HCT116 (cell line): ENCODE results near the gene TEDC1. TPM values are rescaled to one million over a fixed set of nuclear protein-coding genes. Genes with fewer than 3 reads are reported as not detected.

ENCODE experiments used
- ATAC-seq: fragments of 200-7000 bp; cut with Tn5 transposase; 2 replicates; pipeline ENCODE4 v1.9.1; 2020; ENCODE audit warnings: mild to moderate bottlenecking, moderate library complexity
- BruUV-seq: library from RNA; stranded (reverse); fragments of 400-500 nt; replicated peaks from 2 replicates; lab custom pipeline; 2021; lab: Mats Ljungman, UMichigan
- CTCF ChIA-PET: fragments of 300-600 bp; sonication (Branson Sonifier 250); formaldehyde crosslinking; loops from one replicate; lab custom pipeline; 2021; ENCODE audit warnings: antibody characterized with exemption; lab: Charles Lee
- POLR2A ChIA-PET: fragments of 300-600, 350-600 bp; sonication (Branson Sonifier 250); formaldehyde crosslinking; loops from one replicate; lab custom pipeline; 2021; ENCODE audit warnings: antibody characterized with exemption; lab: Charles Lee
- RAD21 ChIA-PET, 2 experiments: fragments of 300-600 bp; sonication (Branson Sonifier 250); formaldehyde crosslinking; loops; one replicate each; lab custom pipeline; 2023; ENCODE audit warnings: low total read pairs in 2 of 2; ENCODE audit not compliant: uncharacterized antibody in 2 of 2, unreplicated experiment in 2 of 2, low non-redundant PET in 1 of 2; lab: Charles Lee
- DNase-seq: peaks from one replicate; pipeline ENCODE4 v3.0.0-alpha.2; 2010; ENCODE audit warnings: low read depth, low spot score
- H2AFZ ChIP-seq: fragments of 200-600 bp; shearing (Covaris generic), sonication (generic); 2 replicates; pipeline ENCODE4 v1.6.1; 2017; ENCODE audit warnings: low read depth, mixed run types, mixed read lengths, antibody characterized with exemption, low read length; ENCODE audit not compliant: poor library complexity, severe bottlenecking
- H3K27ac ChIP-seq: 2 replicates; pipeline ENCODE4 v1.5.1; 2012; ENCODE audit warnings: low read depth, low read length
- H3K27me3 ChIP-seq: fragments of 200-600 bp; sonication (generic); 2 replicates; pipeline ENCODE4 v1.6.1; 2016; ENCODE audit warnings: mixed run types, low read length, mixed read lengths; ENCODE audit not compliant: insufficient read depth
- H3K36me3 ChIP-seq, 2 experiments: fragments of 200-500 bp in 1 of 2; fragments of 200-600 bp in 1 of 2; sonication (Bioruptor generic) in 1 of 2; sonication (generic) in 1 of 2; 2 replicates each; pipeline versions ENCODE4 v1.5.1 to v1.6.1; 2014 to 2016; ENCODE audit warnings: low read length in 2 of 2, inconsistent platforms in 1 of 2, mixed read lengths in 1 of 2, mixed run types in 1 of 2; ENCODE audit not compliant: insufficient read depth in 2 of 2, control insufficient read depth in 1 of 2
- H3K4me1 ChIP-seq, 2 experiments: fragments of 200-600 bp in 1 of 2; sonication (generic) in 1 of 2; 2 replicates each; pipeline versions ENCODE4 v1.5.1 to v1.6.1; 2012 to 2017; ENCODE audit warnings: low read length in 2 of 2, inconsistent platforms in 1 of 2, mild to moderate bottlenecking in 1 of 2, mixed read lengths in 1 of 2, mixed run types in 1 of 2, moderate library complexity in 1 of 2; ENCODE audit not compliant: insufficient read depth in 2 of 2, control insufficient read depth in 1 of 2
- H3K4me2 ChIP-seq: fragments of 200-600 bp; sonication (generic); 2 replicates; pipeline ENCODE4 v1.6.1; 2017; ENCODE audit warnings: mixed run types, low read length, mixed read lengths
- H3K4me3 ChIP-seq, 2 experiments: fragments of 200-600 bp in 1 of 2; sonication (generic) in 1 of 2; replicated peaks in 1 of 2; 2 replicates each; pipeline ENCODE4 v1.5.1; 2011 to 2016; ENCODE audit warnings: low read length in 2 of 2, control low read depth in 1 of 2, low read depth in 1 of 2, mild to moderate bottlenecking in 1 of 2, mixed read lengths in 1 of 2, mixed run types in 1 of 2
- H3K79me2 ChIP-seq: fragments of 200-600 bp; sonication (generic); 2 replicates; pipeline ENCODE4 v1.6.1; 2017; ENCODE audit warnings: mild to moderate bottlenecking, mixed run types, low read length, moderate library complexity, mixed read lengths; ENCODE audit not compliant: insufficient read depth
- H3K9ac ChIP-seq: fragments of 200-600 bp; sonication (generic); 2 replicates; pipeline ENCODE4 v1.6.1; 2016; ENCODE audit warnings: low read length, mixed read lengths
- H3K9me2 ChIP-seq: fragments of 200-600 bp; sonication (generic), shearing (Covaris generic); 2 replicates; pipeline ENCODE4 v1.6.1; 2017; ENCODE audit warnings: mixed run types, mild to moderate bottlenecking, moderate library complexity; ENCODE audit not compliant: insufficient read depth
- H3K9me3 ChIP-seq, 2 experiments: fragments of 200-500 bp in 1 of 2; fragments of 200-600 bp in 1 of 2; sonication (Bioruptor generic) in 1 of 2; sonication (generic) in 1 of 2; 2 replicates each; pipeline ENCODE4 v1.6.1; 2014 to 2017; ENCODE audit warnings: low read length in 2 of 2, mixed read lengths in 2 of 2, inconsistent platforms in 1 of 2, low read depth in 1 of 2, mild to moderate bottlenecking in 1 of 2, mixed run types in 1 of 2, moderate library complexity in 1 of 2; ENCODE audit not compliant: control insufficient read depth in 1 of 2, insufficient read depth in 1 of 2
- H4K20me1 ChIP-seq: fragments of 200-600 bp; sonication (generic), shearing (Covaris generic); 2 replicates; pipeline ENCODE4 v1.6.1; 2017; ENCODE audit warnings: mixed run types, mild to moderate bottlenecking, moderate library complexity; ENCODE audit not compliant: insufficient read depth
- ATF3 ChIP-seq: IDR thresholded peaks from 2 replicates; pipeline ENCODE4 v1.6.1; 2012
- EZH2 ChIP-seq: fragments of 200-600 bp; sonication (generic); IDR thresholded peaks from 2 replicates; pipeline ENCODE4 v1.6.1; 2017; ENCODE audit warnings: antibody characterized with exemption, mixed run types
- EZH2phosphoT487 ChIP-seq: fragments of 200-600 bp; IDR thresholded peaks from 2 replicates; pipeline ENCODE4 v1.6.1; 2018; ENCODE audit warnings: antibody characterized with exemption, borderline replicate concordance
- FOSL1 ChIP-seq: IDR thresholded peaks from 2 replicates; pipeline ENCODE4 v1.6.1; 2012; ENCODE audit warnings: low read depth
- MAX ChIP-seq: IDR thresholded peaks from 2 replicates; pipeline ENCODE4 v1.6.1; 2012
- POLR2A ChIP-seq: IDR thresholded peaks from 2 replicates; pipeline ENCODE4 v1.7.0; 2011; ENCODE audit warnings: borderline replicate concordance; ENCODE audit not compliant: insufficient read depth, insufficient read length; ENCODE audit errors: extremely low read depth
- REST ChIP-seq: IDR thresholded peaks from 2 replicates; pipeline ENCODE4 v1.6.1; 2012; ENCODE audit warnings: low read depth
- SIN3A ChIP-seq: IDR thresholded peaks from 2 replicates; pipeline ENCODE4 v1.6.1; 2012; ENCODE audit warnings: low read depth
- SP1 ChIP-seq: IDR thresholded peaks from 2 replicates; pipeline ENCODE4 v1.6.1; 2012; ENCODE audit warnings: low read depth
- SRF ChIP-seq: IDR thresholded peaks from 2 replicates; pipeline ENCODE4 v1.6.1; 2012; ENCODE audit warnings: low read depth
- YY1 ChIP-seq: IDR thresholded peaks from 2 replicates; pipeline ENCODE4 v1.6.1; 2011; ENCODE audit warnings: low read length, low read depth, moderate library complexity, mild to moderate bottlenecking; ENCODE audit not compliant: insufficient replicate concordance; ENCODE audit errors: extremely low read depth
- ZNF274 ChIP-seq: fragments of 200-500 bp; sonication (Bioruptor generic); IDR thresholded peaks from 2 replicates; pipeline ENCODE4 v1.6.1; 2014; ENCODE audit warnings: mild to moderate bottlenecking, low read depth, low read length, inconsistent platforms
- intact Hi-C: fragments of 100-400 bp; cut with micrococcal nuclease; formaldehyde crosslinking; loops from 2 replicates; pipeline ENCODE4 v1.10.0; 2022
- total RNA-seq: library from RNA; stranded (reverse); gene quantifications from one replicate; pipeline ENCODE4 v1.2.1, GENCODE V29; 2021; ENCODE audit not compliant: unreplicated experiment

The TEDC1 gene
- total RNA-seq, 1 experiment from 2014 or later = 40.4 TPM

GRCh38 chr14:105465209-105466031, 25.6 kb upstream of the TEDC1 start:
- RAD21 ChIA-PET = no interaction called here
- no peaks in the 10 kb centered on the region for H3K27me3 ChIP-seq
- POLR2A ChIA-PET = no interaction called here
- H3K9ac ChIP-seq = peak overlapping the region; percentile 16; the same call in 1 of the 2 replicates
- peak; percentile 79 for ATAC-seq
- H3K9me3 ChIP-seq = no peaks in the 10 kb centered on the region
- H3K4me1 ChIP-seq = peaks cover 13 to 20% of the 10 kb centered on the region in 2 experiments
- no peak overlapping the region for H2AFZ ChIP-seq
- H3K9me2 ChIP-seq = no peaks in the 10 kb centered on the region
- no peaks in the 10 kb centered on the region for H3K79me2 ChIP-seq
- H3K27ac ChIP-seq = peak overlapping the region; percentile 53
- no TSS peak for BruUV-seq
- DNase-seq = no peak
- H3K36me3 ChIP-seq = peaks cover 18 to 19% of the 10 kb centered on the region in 2 experiments; a peak in 3 of 4 replicates
- TF ChIP-seq FOSL1 (no peak), ZNF274 (no peak), EZH2 (no peak), ATF3 (no peak), EZH2phosphoT487 (no peak), REST (no peak), SRF (no peak), MAX (no peak), SP1 (no peak), YY1 (no peak), SIN3A (no peak), POLR2A (no peak)
- TF ChIP-seq, all 23 proteins: peak for 0
- Histone ChIP-seq H3K4me2 (peak overlapping the region; percentile 59), H4K20me1 (no peaks in the 10 kb centered on the region), H3K4me3 (no peak overlapping the region)
- CTCF ChIA-PET = no interaction called here
- intact Hi-C loops = no loop called here
